ENCODE results near the gene KDM4B. TPM values are rescaled to one million over a fixed set of nuclear protein-coding genes. Genes with fewer than 3 reads are reported as not detected.

Gene KDM4B
- total RNA-seq, 1 experiment from 2014 or later: 9.8 TPM

DNA sequence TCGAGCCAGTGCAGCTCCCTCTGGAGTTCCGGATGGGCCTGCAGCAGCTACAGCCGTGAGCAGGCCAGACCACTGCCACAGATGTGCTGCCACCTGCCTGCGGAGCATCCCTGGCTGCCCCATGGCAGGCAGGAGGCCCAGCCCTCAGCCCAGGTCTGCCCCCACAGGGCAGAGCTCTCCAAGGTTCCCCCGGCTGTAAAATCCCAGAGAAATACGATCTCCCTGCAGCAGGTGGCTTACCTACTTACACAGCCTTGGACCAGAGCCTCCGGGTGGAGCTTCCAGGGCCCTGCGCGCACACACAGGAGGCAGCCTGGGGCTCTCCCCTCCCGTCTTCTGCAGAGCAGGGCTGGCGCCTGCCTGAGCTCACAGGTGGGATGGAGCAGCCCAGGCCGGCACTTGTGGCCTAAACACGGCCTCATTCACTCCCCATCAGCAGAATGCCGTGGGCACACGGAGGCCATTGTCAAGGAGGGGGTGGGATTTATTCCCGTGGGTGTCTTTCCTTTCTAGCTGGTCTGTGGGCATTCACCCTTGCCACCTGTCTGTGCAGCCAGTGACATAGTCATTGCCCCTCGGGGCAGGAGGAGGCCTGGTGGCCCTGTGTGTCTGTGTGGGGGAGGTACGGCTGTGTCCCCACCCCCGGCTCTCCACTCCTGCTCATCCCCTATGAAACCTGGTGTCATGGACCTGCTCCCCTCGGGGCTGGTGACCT lies 118.0 kb downstream of the KDM4B start:
- DNase-seq (ENCODE audit: low read depth): no peak

DNA sequence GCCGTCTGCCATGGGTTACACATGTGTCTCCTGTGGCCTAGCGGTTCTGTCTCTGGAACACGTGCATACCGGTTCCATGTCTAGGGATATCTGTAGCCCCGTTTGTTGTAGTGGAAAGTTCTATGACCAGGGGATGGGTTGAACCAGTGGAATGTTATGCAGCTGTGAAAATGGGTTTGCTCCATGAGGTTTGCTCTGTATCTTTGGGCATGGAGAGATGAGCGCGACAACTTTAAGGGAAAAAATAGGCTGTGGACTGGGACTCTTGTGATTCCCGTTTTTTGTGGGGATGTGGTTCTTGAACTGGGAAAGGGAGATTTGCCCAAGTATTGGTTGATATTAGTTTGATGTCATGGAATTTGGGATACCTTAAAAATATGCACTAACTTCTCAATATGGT lies 120.4 kb downstream of the KDM4B start:
- no peak for DNase-seq (ENCODE audit: low read depth)

- no peak for DNase-seq (ENCODE audit: low read depth)
Measured at GRCh38 chr19:5090465-5091017, 121.6 kb downstream of the KDM4B start.

- DNase-seq (ENCODE audit: low read depth): peak; percentile 36
Measured at GRCh38 chr19:5091018-5091683, 122.2 kb downstream of the KDM4B start.

- DNase-seq (ENCODE audit: low read depth): no peak
Measured at GRCh38 chr19:5091684-5092480, 123.0 kb downstream of the KDM4B start.

DNA sequence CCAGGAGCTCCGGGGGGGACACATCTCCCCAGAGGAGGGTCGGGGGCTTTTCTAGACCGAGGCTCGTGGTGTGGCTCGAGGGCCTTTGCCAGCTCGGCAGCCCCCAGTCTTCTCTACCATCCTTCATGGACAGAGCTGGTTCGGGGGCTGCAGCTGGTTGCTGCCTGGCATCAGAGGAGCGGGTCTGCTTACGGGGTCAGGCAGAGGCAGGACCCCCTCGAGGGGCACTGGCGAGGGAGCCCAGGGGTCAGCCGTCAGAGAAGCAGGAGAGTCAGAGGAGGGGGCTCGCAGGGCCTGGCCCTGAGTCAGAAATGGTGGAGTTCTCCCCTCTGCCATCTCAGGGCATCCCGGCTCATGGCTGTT lies 123.5 kb downstream of the KDM4B start:
- no peak for DNase-seq (ENCODE audit: low read depth)

GRCh38 chr19:5093297-5093928 lies 124.5 kb downstream of the KDM4B start:
- no peak for DNase-seq (ENCODE audit: low read depth)

DNA sequence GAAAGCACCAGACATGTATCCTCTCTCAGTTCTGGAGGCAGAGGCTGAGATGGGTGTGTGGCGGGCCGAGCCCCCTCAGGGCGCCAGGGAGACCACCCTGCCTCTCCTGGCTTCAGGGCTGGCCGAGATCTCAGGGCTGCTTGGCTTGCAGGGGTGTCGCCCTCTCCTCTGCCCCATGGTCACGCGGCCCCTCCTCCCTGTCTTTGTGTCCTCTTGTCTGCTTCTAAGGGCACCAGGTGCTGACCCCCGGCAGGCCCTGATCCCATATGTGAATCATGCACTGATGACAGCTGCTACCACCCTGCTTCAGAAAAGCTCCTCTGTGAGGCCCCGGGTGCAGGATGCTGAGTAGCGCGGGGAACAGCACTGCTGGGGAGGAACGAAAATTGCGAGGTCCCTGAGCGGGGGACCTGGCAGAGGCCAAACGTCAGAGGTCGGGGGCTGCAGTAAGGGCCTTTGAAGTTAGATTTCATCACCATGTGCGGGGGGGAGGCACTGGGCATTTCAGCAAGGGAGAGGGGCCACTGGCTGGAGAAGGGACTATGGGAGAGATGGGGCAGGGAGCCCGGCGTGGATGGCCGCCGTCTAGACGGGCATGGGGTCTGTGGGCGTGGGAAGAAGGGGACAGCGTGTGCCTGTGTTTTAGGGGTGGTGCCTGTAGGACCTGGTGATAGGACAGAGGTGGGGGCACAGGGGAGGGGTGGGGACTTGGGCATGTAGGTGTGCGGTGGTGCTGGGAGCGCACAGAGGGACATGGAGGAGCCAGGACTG lies 125.2 kb downstream of the KDM4B start:
- DNase-seq (ENCODE audit: low read depth): no peak

- DNase-seq (ENCODE audit: low read depth): no peak
Measured at GRCh38 chr19:5094768-5095567, 126.1 kb downstream of the KDM4B start.

DNA sequence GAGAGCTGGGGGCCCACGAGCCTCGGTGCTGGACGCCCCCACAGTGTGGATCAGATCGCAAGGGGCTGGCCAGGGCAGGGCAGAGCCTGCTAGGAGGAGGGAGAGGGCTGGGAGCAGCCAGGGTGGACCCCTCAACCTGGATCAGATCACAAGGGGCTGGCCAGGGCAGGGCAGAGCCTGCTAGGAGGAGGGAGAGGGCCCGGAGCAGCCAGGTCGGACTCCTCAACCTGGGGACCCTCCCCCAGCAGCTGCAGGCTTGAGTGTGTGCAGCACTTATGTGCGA lies 126.6 kb downstream of the KDM4B start:
- no peak for DNase-seq (ENCODE audit: low read depth)

DNA sequence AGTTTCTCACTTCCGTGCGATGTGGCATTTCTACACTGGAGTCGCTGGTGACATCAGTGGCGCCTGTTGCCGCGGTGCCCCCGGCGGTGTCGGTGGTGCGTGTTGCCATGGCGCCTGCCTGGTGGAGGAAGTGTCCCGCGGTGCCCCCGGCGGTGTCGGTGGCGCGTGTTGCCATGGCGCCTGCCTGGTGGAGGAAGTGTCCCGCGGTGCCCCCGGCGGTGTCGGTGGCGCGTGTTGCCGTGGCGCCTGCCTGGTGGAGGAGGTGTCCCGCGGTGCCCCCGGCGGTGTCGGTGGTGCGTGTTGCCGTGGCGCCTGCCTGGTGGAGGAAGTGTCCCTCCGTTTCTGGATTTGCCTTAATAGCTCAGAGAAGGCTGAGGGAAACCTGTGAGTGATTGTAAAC lies 127.6 kb downstream of the KDM4B start:
- DNase-seq (ENCODE audit: low read depth): no peak

DNA sequence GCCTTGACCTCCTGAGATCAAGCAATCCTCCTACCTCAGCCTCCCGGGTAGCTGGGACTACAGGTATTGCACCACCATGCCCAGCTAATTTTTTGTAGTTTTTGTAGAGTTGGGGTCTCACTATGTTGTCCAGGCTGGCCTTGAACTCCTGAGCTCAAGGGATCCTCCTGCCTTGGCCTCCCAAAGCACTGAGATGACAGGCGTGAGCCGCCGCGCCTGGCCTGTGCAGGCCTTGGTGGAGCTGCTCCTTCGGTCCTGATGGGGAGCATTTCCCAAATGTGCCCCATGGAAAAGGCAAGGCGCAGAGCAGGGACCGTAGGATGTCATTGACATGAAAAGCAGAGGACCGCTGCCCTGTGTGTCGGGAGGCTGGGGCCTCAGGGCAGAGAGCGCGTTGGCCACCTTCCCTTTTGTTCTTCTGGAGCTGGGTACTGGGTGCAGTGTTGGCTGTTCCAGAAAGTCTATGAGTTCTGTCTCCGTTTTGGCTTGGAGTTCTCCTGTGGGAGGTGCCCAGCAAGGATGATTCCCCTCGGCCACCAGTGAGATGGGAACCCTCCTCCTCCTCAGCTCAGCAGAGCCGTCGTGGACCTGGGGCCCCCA lies 128.5 kb downstream of the KDM4B start:
- DNase-seq (ENCODE audit: low read depth): no peak

DNA sequence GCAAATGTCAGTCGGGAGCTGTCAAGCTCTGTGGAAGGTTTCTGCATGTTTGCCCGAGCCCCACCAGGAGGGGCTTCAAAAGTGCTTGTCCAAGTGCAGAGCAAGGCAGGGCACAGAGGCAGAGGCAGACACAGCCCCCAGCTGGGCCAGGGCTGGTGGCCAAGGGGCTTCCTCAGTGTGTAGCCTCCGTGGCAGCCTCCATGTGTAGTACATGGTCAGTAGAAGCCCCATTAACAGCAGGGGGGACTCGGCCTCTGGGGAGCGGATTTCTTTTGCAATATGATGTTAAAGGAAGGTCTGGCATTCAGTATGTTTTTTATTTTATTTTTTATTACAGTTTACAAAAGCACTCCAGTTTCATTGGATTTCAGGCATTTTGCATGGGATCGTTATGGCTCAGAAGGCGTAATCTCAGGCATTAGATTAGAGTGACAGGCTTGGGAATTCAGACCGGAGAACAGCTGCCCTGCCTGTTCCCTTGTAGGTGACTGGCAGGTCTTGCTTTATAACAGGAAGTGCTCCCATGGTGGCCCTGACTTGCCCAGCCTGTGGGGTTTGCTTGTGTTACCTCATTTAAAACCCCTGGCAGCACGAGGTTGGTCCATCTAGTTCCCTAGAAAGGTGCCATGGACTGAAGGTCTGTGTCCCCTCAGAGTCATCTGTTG lies 129.2 kb downstream of the KDM4B start:
- DNase-seq (ENCODE audit: low read depth): no peak

DNA sequence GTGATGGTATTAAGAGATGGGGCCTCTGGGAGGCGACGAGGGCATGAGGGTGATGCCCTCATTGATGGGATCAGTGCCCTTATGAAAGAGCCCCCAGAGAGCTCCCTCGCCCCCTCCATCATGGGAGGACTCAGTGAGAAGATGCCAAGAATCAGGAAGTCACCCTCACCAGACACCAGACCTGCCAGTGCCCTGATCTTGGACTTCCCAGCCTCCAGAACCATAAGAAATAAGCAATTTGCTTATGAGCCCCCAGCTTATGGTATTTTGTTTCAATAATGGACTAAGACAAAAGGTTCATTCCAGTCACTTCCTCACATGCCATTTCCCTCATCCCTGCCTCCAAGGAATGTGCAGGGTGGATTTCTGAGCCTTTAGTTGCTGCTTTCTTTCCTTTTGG lies 129.7 kb downstream of the KDM4B start:
- DNase-seq (ENCODE audit: low read depth): no peak

DNA sequence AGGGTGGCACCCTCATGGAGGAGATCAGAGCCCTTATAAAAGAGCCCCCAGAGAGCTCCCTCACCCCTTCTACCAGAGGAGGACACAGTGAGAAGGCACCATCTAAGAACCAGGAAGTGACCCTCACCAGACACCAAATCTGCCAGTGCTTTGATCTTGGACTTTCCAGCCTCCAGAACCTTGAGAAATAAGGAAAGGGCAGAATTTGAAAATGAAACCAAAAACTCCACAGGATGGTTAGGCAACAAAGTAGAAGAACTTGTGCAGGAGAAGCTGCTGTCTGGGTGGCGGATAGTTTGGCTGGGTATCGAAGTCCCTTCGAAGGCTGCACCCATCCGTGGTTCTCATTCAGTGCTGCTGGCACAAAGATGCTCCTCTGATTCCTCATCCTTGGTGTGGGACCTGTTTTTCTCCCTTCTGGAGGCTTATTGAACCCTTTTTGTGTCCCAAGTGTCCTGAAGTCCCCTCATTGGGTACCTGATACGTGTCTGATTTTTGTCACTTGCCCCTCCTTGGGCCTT lies 130.8 kb downstream of the KDM4B start:
- DNase-seq (ENCODE audit: low read depth): no peak

- DNase-seq (ENCODE audit: low read depth): no peak
Measured at GRCh38 chr19:5101871-5102270, 133.0 kb downstream of the KDM4B start.

GRCh38 chr19:5102520-5102919 lies 133.6 kb downstream of the KDM4B start:
- no peak for DNase-seq (ENCODE audit: low read depth)

- DNase-seq (ENCODE audit: low read depth): peak; percentile 9
Measured at GRCh38 chr19:5103061-5103701, 134.3 kb downstream of the KDM4B start.

GRCh38 chr19:5103812-5104410 lies 135.0 kb downstream of the KDM4B start:
- no peak for DNase-seq (ENCODE audit: low read depth)
